LoVo (cell line): ENCODE measurements around the gene ECHS1.
"Not testable (repeated sequence)": the region's sequence is repeated elsewhere in the genome, so short reads cannot be mapped to it uniquely, and the experiment has no call there.

Experiments used
- DNase-seq: peaks from one replicate; pipeline ENCODE4 v3.0.0-alpha.2; 2016; ENCODE audit warnings: low spot score

ECHS1 gene

GRCh38 chr10:133378251-133379096 is 5.3 kb upstream of the ECHS1 start:
- peak; percentile 66 for DNase-seq

- no peak for DNase-seq
Observed at GRCh38 chr10:133377818-133378250, 4.7 kb upstream of the ECHS1 start.

GRCh38 chr10:133377025-133377817 is 4.1 kb upstream of the ECHS1 start:
- DNase-seq = no peak

- not testable (repeated sequence) for DNase-seq
Observed at GRCh38 chr10:133376183-133376582, 3.0 kb upstream of the ECHS1 start.

GRCh38 chr10:133375357-133376115 is 2.4 kb upstream of the ECHS1 start:
- no peak for DNase-seq

- DNase-seq = no peak
Observed at GRCh38 chr10:133372507-133372906, 647 bp downstream of the ECHS1 start.

GRCh38 chr10:133370030-133370786 is 2.9 kb downstream of the ECHS1 start:
- no peak for DNase-seq

- no peak for DNase-seq
Observed at GRCh38 chr10:133368153-133368552, 5.0 kb downstream of the ECHS1 start.

GRCh38 chr10:133367461-133367860 is 5.7 kb downstream of the ECHS1 start:
- DNase-seq = not testable (repeated sequence)

- no peak for DNase-seq
Observed at GRCh38 chr10:133366751-133367150, 6.4 kb downstream of the ECHS1 start.

- DNase-seq = no peak
Observed at GRCh38 chr10:133366130-133366478, 7.0 kb downstream of the ECHS1 start.

GRCh38 chr10:133365461-133366129 is 7.6 kb downstream of the ECHS1 start:
- no peak for DNase-seq

GRCh38 chr10:133364645-133365431 is 8.3 kb downstream of the ECHS1 start:
- no peak for DNase-seq

GRCh38 chr10:133362846-133363245 is 10.3 kb downstream of the ECHS1 start:
- DNase-seq = no peak

- no peak for DNase-seq
Observed at GRCh38 chr10:133361773-133362441, 11.2 kb downstream of the ECHS1 start.

- no peak for DNase-seq
Observed at GRCh38 chr10:133361227-133361626, 11.9 kb downstream of the ECHS1 start.

GRCh38 chr10:133359972-133360610 is 13.1 kb downstream of the ECHS1 start:
- DNase-seq = no peak

- DNase-seq = peak; percentile 70
Observed at GRCh38 chr10:133359554-133359971, 13.6 kb downstream of the ECHS1 start.

GRCh38 chr10:133358925-133359310 is 14.2 kb downstream of the ECHS1 start:
- no peak for DNase-seq
